ENCODE data around the gene ZNF83. TPM values are rescaled to one million over a fixed set of nuclear protein-coding genes. Genes with fewer than 3 reads are reported as not detected.
A peak's percentile ranks its signal among the peaks of the same experiment; 100 is the strongest.
"Not testable (repeated sequence)": the region's sequence is repeated elsewhere in the genome, so short reads cannot be mapped to it uniquely, and the experiment has no call there.

Gene ZNF83
- total and polyA plus RNA-seq, 10 donors = 31.8 to 87.7 (median 60.7) TPM

GRCh38 chr19:52601974-52602366 is 36.2 kb downstream of the ZNF83 start:
- intact Hi-C loops (cut with DNase I; ENCODE audit: low total_unique reads) = loop anchor here (5.0 to 10.0 kb wide), 2 partner anchors 35 to 93 kb away; partner anchors contain the start of gene ZNF83
- not testable (repeated sequence) for H3K27me3 ChIP-seq (replicated peaks in 1 of 7); DNase-seq
- peak in 2 of 11 experiments; percentile 8 to 23 for TF ChIP-seq CTCF (IDR thresholded peaks at IDR 0.05 in 8 of 11, conservative IDR thresholded peaks at IDR 0.05 in 3 of 11)
- 60 to 64% (median 61%) methylated on average over 3 of the region's 3 CpGs for WGBS, 5 donors
- Histone ChIP-seq H3K4me3 (peak overlapping the region; percentile 64 to 86 (median 74)), H3K4me1 (peaks cover 0 to 31% (median 19%) of the 10 kb centered on the region in 6 donors), H3K9me3 (peaks cover 0 to 46% (median 25%) of the 10 kb centered on the region in 8 donors), H3K27ac (peak overlapping the region in 5 of 8 donors; percentile 80 to 87 (median 83)), H3K36me3 (peaks cover 0 to 27% (median 0%) of the 10 kb centered on the region in 6 donors)

DNA sequence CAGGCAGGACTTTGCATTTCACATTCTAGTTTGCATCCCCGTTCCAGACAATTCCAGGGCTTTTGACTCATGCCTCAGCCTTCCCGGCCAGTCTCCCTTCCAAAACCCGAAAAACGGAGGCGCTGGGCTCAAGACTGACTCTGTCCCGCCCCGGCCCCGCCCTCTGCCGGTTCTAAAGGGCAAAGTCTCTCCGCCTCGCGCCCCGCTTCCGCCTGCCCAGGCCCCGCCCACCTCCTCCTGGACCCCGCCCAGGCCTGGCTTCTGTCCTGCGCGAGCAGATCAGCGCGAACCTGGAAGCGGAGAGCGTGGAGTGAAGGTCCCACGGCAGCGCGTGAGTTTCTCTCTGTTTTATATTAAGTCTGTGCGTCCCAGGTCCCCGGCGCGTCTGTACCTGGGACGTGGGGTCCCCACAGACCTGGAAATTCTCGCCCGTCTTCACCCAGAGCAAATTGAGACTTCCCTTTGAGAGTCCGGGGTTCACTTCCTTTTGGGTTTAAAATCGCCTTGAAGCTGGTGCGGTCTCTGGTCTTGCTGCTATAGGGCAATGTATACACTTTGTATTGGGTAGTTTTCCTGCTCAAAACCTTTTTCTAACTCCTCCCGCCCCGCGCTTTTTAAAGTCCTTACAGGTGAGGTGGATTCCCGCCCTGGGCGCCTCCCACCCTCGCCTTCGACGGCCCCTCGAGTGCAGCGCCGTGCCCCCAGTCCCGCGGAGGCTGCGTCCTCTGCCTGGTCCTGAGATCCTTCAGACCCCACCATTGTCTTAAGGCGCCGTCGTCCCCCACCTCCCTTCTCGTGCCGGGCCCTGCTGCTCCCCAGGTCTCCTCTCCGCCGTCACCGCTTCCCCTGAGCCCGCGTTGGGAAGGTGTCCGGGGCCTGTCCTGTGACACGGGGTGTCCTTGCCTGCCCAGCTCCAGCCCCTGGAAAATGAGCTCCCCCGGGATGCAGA is 36.9 kb downstream of the ZNF83 start:
- peak overlapping the region; percentile 32 to 87 (median 81) for H3K27ac ChIP-seq
- peak; percentile 98 for DNase-seq
- H3K4me1 ChIP-seq = peaks cover 0 to 31% (median 19%) of the 10 kb centered on the region in 6 donors
- no peaks in the 10 kb centered on the region for H3K27me3 ChIP-seq (replicated peaks in 1 of 7)
- peaks cover 0 to 27% (median under 1%) of the 10 kb centered on the region in 6 donors for H3K36me3 ChIP-seq
- 0 to 1% (median 1%) methylated on average over 37 to 62 of the region's 62 CpGs for WGBS, 5 donors
- peak overlapping the region; percentile 64 to 86 (median 74) for H3K4me3 ChIP-seq
- no peak for TF ChIP-seq POLR2A (IDR thresholded peaks at IDR 0.05)
- peak in 9 of 11 experiments; percentile 43 to 84 (median 64) for TF ChIP-seq CTCF (IDR thresholded peaks at IDR 0.05 in 8 of 11, conservative IDR thresholded peaks at IDR 0.05 in 3 of 11)
- peak; percentile 89 to 91 (median 90) for TF ChIP-seq POLR2AphosphoS5 (IDR thresholded peaks at IDR 0.05)
- peaks cover 0 to 46% (median 24%) of the 10 kb centered on the region in 8 donors for H3K9me3 ChIP-seq
- intact Hi-C loops (cut with DNase I; ENCODE audit: low total_unique reads) = loop anchor here (5.0 to 10.0 kb wide), 2 partner anchors 36 to 94 kb away; partner anchors contain the start of gene ZNF83

- Histone ChIP-seq H3K36me3 (peaks cover 0 to 29% (median 6%) of the 10 kb centered on the region in 6 donors), H3K9me3 (peaks cover 0 to 46% (median 23%) of the 10 kb centered on the region in 8 donors), H3K27me3 (replicated peaks in 1 of 7) (no peaks in the 10 kb centered on the region), H3K27ac (peak overlapping the region; percentile 39 to 87 (median 81)), H3K4me1 (peaks cover 0 to 31% (median 19%) of the 10 kb centered on the region in 6 donors), H3K4me3 (peak overlapping the region; percentile 64 to 86 (median 74))
- peak; percentile 76 for DNase-seq
- WGBS, 5 donors = 0 to 1% (median 1%) methylated on average over 10 to 15 of the region's 15 CpGs
- intact Hi-C loops (cut with DNase I; ENCODE audit: low total_unique reads) = loop anchor here (5.0 to 10.0 kb wide), 2 partner anchors 37 to 94 kb away; partner anchors contain the start of gene ZNF83
- TF ChIP-seq CTCF (IDR thresholded peaks at IDR 0.05 in 8 of 11, conservative IDR thresholded peaks at IDR 0.05 in 3 of 11) (no peak), POLR2AphosphoS5 (IDR thresholded peaks at IDR 0.05) (no peak), POLR2A (IDR thresholded peaks at IDR 0.05) (no peak)
Measured at GRCh38 chr19:52600639-52601024, 37.5 kb downstream of the ZNF83 start.

DNA sequence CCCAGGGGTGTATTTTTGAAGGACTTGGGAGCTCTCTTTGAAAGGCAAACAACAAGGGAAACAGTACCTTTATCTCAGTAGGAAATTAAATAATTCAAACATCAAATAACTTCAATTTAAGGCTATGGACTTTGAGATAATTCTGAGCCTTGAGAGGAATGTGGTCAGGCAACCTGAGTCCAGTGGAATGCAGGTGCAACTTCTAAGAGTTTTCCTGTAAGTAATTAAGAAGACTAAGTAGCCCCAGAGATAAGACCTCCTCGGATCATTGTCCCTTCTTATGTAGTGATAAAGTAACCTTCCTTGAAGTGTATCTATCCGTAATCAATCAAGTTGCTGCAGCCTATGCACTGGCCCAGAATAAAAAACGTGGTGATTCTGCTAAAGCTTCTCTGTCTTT is 38.9 kb downstream of the ZNF83 start:
- no peak for DNase-seq
- no peak for TF ChIP-seq POLR2AphosphoS5 (IDR thresholded peaks at IDR 0.05)
- no peak for TF ChIP-seq CTCF (IDR thresholded peaks at IDR 0.05 in 8 of 11, conservative IDR thresholded peaks at IDR 0.05 in 3 of 11)
- TF ChIP-seq POLR2A (IDR thresholded peaks at IDR 0.05) = no peak
- intact Hi-C loops (cut with DNase I; ENCODE audit: low total_unique reads) = no loop called here
- Histone ChIP-seq H3K9me3 (peaks cover 0 to 44% (median 20%) of the 10 kb centered on the region in 8 donors), H3K27me3 (replicated peaks in 1 of 7) (no peaks in the 10 kb centered on the region), H3K4me3 (no peak overlapping the region), H3K4me1 (peaks cover 0 to 31% (median 19%) of the 10 kb centered on the region in 6 donors), H3K27ac (no peak overlapping the region), H3K36me3 (peaks cover 0 to 31% (median 8%) of the 10 kb centered on the region in 6 donors)
- WGBS, 5 donors = 89 to 94% (median 91%) methylated on average over 3 of the region's 3 CpGs

DNA sequence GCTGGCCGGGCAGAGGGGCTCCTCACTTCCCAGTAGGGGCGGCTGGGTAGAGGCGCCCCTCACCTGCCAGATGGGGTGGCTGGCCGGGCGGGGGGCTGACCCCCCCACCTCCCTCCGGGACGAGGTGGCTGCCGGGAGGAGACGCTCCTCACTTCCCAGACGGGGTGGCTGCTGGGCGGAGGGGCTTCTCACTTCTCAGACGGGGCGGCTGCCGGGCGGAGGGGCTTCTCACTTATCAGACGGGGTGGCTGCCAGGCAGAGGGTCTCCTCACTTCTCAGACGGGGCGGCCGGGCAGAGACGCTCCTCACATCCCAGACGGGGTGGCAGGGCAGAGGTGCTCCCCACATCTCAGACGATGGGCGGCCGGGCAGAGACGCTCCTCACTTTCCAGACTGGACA is 44.7 kb downstream of the ZNF83 start:
- Histone ChIP-seq H3K36me3 (peaks cover 0 to 71% (median 9%) of the 10 kb centered on the region in 6 donors), H3K9me3 (peaks cover 0 to 74% (median 26%) of the 10 kb centered on the region in 8 donors)
- intact Hi-C loops (cut with DNase I; ENCODE audit: low total_unique reads); H3K4me3 ChIP-seq; DNase-seq; H3K27me3 ChIP-seq (replicated peaks in 1 of 7); H3K27ac ChIP-seq; H3K4me1 ChIP-seq: not testable (repeated sequence)
- 93 to 97% (median 96%) methylated on average over 21 to 24 of the region's 25 CpGs; no CpG with 5 or more reads in 2 of the 5 donors for WGBS, 5 donors

Measured in spleen (tissue), 11 donors.